AG10803 (cell line): ENCODE data around the gene CGB2.

ENCODE experiments used
- DNase-seq: peaks from one replicate; pipeline ENCODE4 v3.0.0; 2010; ENCODE audit warnings: low read depth
- H3K4me3 ChIP-seq: 2 replicates; pipeline ENCODE4 v1.5.1; 2011; ENCODE audit warnings: mild to moderate bottlenecking, low read length, control low read depth
- TF ChIP-seq, protein P1 (sequence below): conservative IDR thresholded peaks from 2 replicates; pipeline ENCODE4 v1.5.1; 2011; ENCODE audit warnings: mild to moderate bottlenecking, low read length, control low read depth, inconsistent platforms

Gene CGB2

DNA sequence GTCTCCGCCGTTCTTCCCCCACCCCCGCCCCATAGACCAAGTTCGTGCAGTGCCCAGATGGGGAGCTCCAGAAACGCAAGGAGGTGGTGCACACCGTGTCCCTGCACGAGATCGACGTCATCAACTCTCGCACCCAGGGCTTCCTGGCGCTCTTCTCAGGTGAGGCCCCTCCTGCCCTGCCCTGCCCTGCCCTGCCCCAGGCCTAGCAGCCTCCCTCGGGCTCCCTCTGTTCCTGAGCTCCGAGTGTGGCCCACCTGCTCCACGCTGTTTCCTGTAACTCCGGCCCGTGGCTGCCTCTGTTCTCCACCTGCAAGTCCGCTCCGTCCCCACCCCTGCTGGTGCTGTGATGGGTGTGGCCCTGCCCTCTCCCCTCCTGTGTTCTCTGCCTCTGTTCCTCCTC, 21.2 kb upstream of the CGB2 start:
- TF ChIP-seq, protein P1, sequence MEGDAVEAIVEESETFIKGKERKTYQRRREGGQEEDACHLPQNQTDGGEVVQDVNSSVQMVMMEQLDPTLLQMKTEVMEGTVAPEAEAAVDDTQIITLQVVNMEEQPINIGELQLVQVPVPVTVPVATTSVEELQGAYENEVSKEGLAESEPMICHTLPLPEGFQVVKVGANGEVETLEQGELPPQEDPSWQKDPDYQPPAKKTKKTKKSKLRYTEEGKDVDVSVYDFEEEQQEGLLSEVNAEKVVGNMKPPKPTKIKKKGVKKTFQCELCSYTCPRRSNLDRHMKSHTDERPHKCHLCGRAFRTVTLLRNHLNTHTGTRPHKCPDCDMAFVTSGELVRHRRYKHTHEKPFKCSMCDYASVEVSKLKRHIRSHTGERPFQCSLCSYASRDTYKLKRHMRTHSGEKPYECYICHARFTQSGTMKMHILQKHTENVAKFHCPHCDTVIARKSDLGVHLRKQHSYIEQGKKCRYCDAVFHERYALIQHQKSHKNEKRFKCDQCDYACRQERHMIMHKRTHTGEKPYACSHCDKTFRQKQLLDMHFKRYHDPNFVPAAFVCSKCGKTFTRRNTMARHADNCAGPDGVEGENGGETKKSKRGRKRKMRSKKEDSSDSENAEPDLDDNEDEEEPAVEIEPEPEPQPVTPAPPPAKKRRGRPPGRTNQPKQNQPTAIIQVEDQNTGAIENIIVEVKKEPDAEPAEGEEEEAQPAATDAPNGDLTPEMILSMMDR: no peak
- H3K4me3 ChIP-seq: no peak overlapping the region
- no peak for DNase-seq

DNA sequence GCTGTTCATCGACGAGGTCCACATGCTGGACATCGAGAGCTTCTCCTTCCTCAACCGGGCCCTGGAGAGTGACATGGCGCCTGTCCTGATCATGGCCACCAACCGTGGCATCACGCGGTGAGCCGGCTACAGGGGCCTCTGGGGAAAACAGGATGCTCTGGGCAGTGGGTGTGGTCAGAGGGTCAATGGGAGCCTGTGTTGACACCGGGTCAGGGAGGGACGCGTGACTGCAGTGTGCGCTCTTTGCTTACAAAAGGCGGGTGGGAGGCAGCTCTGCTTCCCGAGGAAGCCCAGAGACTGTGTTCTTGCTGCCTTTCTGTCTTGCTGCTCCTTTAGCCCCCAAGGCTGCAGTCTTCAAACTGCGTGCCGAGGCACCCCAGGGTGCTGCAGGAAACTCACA, 20.5 kb upstream of the CGB2 start:
- DNase-seq: no peak
- no peak overlapping the region for H3K4me3 ChIP-seq
- TF ChIP-seq, protein P1: no peak

- H3K4me3 ChIP-seq: no peak overlapping the region
- TF ChIP-seq, protein P1: no peak
- no peak for DNase-seq
Observed at GRCh38 chr19:49014123-49014869, 17.4 kb upstream of the CGB2 start.

GRCh38 chr19:49014870-49015255, 16.8 kb upstream of the CGB2 start:
- H3K4me3 ChIP-seq: no peak overlapping the region
- DNase-seq: no peak
- TF ChIP-seq, protein P1: no peak

- DNase-seq: no peak
- TF ChIP-seq, protein P1: no peak
- H3K4me3 ChIP-seq: no peak overlapping the region
Observed at GRCh38 chr19:49016067-49016839, 15.4 kb upstream of the CGB2 start.

- TF ChIP-seq, protein P1: no peak
- peak within 1 kb of the TSS; percentile 47 for H3K4me3 ChIP-seq
Observed at GRCh38 chr19:49017041-49017665, 14.5 kb upstream of the CGB2 start, which contains the start of gene LHB. LHB (minus strand) TSS chr19:49017091; CDS start chr19:49017081, 10 bp downstream.

More at GRCh38 chr19:49017041-49017665, 14.5 kb upstream of the CGB2 start, which contains the start of gene LHB:
- DNase-seq: no peak
